Measurements from ENCODE around the gene AKAP17A.
"Not testable (repeated sequence)": the region's sequence is repeated elsewhere in the genome, so short reads cannot be mapped to it uniquely, and the experiment has no call there.

AKAP17A gene

DNA sequence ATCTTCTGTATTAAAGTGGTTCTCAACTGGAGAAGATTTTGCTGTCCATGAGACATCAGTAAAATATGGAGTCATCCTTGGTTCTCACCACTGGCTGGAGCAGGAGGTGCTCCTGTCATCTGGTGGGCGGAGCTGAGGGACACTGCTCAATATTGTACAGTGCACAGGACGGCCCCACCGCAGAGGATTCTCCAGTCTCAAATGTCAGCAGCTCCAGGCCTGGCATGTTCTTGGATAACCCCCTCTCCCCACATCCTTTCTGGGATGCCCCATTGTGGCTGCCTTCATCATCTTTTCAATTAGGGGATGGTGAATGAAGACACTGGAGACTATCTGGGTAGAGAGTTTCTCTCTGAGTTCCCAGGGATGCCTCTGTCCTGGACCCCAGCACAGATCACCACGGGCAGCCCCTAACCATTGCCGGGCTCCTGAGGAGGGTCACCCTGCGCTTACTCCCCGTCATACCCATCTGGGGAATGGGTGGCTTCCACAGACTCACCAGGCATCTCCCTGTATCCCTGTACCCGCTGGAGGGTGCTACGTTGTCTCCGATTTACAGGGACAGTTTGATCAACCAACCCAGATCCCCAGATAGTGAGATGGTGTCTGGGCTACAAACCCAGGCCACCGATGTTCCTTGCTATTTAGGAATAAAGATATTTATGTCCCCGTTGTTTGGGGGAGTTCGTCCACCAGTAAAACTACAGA, 32.5 kb upstream of the AKAP17A start:
- TF ChIP-seq ZFX (IDR thresholded peaks at IDR 0.05), result no peak
- TF ChIP-seq, protein P1, sequence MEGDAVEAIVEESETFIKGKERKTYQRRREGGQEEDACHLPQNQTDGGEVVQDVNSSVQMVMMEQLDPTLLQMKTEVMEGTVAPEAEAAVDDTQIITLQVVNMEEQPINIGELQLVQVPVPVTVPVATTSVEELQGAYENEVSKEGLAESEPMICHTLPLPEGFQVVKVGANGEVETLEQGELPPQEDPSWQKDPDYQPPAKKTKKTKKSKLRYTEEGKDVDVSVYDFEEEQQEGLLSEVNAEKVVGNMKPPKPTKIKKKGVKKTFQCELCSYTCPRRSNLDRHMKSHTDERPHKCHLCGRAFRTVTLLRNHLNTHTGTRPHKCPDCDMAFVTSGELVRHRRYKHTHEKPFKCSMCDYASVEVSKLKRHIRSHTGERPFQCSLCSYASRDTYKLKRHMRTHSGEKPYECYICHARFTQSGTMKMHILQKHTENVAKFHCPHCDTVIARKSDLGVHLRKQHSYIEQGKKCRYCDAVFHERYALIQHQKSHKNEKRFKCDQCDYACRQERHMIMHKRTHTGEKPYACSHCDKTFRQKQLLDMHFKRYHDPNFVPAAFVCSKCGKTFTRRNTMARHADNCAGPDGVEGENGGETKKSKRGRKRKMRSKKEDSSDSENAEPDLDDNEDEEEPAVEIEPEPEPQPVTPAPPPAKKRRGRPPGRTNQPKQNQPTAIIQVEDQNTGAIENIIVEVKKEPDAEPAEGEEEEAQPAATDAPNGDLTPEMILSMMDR (conservative IDR thresholded peaks at IDR 0.05), result no peak
- no peak overlapping the region for H3K27ac ChIP-seq

DNA sequence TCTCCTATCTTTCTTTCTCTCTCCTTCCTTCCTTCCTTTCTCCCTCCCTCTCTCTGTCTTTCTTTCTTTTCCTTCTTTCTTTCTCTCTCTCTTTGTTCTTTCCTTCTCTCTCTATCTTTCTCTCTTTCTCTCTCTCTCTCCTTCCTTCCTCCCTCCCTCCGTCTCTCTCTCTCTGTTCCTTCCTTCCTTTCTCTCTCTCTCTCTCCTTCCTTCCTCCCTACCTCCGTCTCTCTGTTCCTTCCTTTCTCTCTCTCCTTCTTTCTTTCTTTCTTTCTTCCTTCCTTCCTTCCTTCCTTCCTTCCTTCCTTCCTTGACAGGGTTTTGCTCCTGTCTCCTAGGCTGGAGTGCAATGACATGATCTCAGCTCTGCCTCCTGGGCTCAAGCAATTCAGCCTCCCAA, 30.2 kb upstream of the AKAP17A start:
- no peak overlapping the region for H3K27ac ChIP-seq
- TF ChIP-seq, protein P1 (conservative IDR thresholded peaks at IDR 0.05), result no peak
- no peak for TF ChIP-seq ZFX (IDR thresholded peaks at IDR 0.05)

DNA sequence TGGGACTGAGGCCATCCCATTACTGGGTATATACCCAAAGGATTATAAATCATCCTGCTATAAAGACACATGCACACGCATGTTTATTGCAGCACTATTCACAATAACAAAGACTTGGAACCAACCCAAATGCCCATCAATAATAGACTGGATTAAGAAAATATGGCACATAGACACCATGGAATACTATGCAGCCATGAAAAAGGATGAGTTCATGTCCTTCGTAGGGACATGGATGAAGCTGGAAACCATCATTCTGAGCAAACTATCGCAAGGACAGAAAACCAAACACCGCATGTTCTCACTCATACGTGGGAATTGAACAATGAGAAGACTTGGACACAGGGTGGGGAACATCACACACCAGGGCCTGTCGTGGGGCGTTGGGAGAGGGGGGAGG, 27.3 kb upstream of the AKAP17A start:
- not testable (repeated sequence) for H3K27ac ChIP-seq

DNA sequence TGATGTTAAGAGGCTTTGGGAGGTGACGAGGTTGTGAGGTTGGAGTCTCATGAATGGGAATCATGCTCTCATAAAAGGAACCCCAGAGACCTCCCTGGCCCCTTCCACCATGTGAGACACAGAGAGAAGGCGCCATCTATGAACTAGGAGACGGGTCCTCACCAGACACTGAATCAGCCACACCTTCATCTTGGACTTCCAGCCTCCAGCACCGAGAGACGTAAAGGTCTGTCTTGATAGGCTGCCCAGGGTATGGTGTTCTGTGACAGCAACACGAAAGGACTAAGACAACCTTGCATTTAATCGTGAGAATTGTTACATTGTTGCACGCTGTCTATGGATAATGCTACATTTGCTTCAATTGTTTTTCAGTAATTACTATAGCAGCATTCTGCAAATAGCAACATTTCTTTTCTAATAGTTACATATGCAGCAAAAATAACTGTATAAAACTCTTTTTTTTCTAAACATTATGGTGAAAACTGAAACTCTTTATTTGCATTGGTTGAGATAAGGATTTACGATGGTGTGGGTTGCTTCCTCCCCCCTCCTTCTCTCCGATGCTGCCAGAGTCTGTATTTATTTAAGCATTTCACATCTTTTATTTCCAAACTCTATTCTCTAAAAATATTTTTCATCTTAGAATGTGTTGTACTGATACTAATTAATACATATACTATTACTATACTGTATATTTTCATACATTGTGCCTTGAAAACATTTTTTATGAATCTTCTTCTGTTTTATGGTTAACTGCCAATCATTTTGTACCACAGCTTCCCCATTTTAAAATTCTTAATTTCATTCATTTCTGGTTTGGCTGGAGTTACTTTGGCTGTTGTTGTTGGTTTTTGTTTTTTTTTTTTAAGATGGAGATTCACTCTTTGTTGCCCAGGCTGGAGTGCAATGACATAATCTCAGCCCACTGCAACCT, 26.4 kb upstream of the AKAP17A start:
- H3K27ac ChIP-seq, result no peak overlapping the region

DNA sequence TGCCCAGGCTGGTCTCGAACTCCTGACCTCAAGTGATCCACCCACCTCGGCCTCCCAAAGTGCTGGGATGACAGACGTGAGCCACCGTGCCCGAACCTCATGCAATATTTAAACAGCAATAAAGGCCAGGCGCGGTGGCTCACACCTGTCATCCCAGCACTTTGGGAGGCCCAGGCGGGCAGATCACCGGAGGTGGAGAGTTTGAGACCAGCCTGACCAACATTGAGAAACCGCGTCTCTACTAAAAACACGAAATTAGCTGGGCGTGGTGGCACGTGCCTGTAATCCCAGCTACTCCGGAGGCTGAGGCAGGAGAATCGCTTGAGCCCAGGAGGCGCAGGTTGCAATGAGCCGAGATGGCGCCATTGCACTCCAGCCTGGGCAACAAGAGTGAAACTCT, 17.2 kb upstream of the AKAP17A start:
- not testable (repeated sequence) for H3K27ac ChIP-seq

More for the DNA sequence above, 26.4 kb upstream of the AKAP17A start:
- TF ChIP-seq, protein P1 (conservative IDR thresholded peaks at IDR 0.05), result no peak
- no peak for TF ChIP-seq ZFX (IDR thresholded peaks at IDR 0.05)

DNA sequence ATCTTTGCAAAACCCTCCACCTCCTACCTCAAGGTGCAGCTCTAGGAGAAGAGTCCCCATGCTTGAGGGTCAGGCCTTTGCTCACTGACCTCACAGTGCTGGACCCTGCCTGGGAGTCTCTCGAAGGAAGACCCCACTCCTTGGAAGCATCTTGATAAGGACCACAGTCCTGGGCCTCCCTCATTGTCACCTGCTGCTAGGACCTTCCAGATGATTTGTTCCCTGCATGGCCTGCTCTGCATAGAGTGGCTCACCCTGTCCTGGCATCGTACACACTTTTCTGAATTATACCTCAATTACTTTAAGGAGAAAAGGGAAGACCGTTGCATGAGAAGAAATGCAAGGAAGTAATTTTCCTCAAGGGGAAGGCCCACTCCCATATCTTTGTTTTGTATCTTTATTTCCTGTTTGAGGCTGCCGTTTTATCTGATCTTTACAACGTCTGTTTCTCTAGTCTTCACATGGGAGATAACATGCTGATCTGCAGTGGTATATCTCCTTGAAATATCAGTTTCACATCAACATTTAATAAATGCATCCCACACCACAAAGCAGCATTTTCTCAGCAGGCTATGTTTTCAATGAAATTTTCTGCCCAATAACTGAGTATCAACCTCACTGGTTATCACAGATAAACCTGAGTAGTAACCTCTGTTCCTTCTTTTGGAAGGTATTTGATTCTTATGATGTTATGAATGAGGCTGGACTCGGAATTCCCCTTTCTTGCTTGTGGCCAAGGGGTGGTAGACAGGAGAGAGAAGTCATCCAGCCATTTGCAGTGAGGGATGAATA, 15.0 kb upstream of the AKAP17A start:
- H3K27ac ChIP-seq, result no peak overlapping the region
- TF ChIP-seq ZFX (IDR thresholded peaks at IDR 0.05), result no peak
- TF ChIP-seq, protein P1 (conservative IDR thresholded peaks at IDR 0.05), result no peak

DNA sequence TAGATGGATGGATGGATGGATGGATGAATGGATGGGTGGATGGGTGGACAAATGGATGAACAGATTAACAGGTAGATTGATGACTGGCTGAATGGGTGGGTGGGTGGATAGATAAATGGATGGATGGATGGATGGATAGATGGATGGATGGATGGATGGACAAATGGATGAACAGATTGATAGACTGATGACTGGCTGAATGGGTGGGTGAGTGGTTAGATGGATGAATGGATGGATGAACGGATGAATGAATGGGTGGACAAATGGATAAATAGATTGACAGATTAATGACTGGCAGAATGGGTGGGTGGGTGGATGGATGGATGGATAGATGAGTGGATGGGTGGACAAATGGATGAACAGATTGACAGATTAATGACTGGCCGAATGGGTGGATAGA, 13.6 kb upstream of the AKAP17A start:
- TF ChIP-seq, protein P1 (conservative IDR thresholded peaks at IDR 0.05), result no peak
- TF ChIP-seq ZFX (IDR thresholded peaks at IDR 0.05), result no peak
- no peak overlapping the region for H3K27ac ChIP-seq
